Body of pancreas (tissue), 4 donors: ENCODE data around the gene ENTHD1. TPM values are rescaled to one million over a fixed set of nuclear protein-coding genes. Genes with fewer than 3 reads are reported as not detected.

Experiments used
- ATAC-seq: fragments of 150-250 bp; one replicate; pipeline ENCODE4 v1.9.1; 2016
- DNase-seq, 4 donors: peaks; one replicate each; pipeline ENCODE4 v3.0.0-alpha.2; 2019
- H3K27ac ChIP-seq, 4 donors: fragments of 200-600 bp; sonication (generic); 1 replicate in 3 of 4; 2 replicates in 1 of 4; pipeline versions ENCODE4 v1.5.1 to v1.6.1; 2016 to 2019; ENCODE audit warnings: mild to moderate bottlenecking in 1 of 4, mixed read lengths in 1 of 4, moderate library complexity in 1 of 4
- H3K27me3 ChIP-seq, 2 donors: fragments of 200-600 bp; sonication (generic); one replicate each; pipeline ENCODE4 v1.6.0; 2016; ENCODE audit warnings: mild to moderate bottlenecking in 1 of 2
- H3K36me3 ChIP-seq, 2 donors: fragments of 200-600 bp; sonication (generic); replicated peaks in 1 of 2; 2 replicates each; pipeline ENCODE4 v1.5.1; 2016; ENCODE audit warnings: low read depth in 2 of 2; ENCODE audit not compliant: insufficient read depth in 1 of 2
- H3K4me1 ChIP-seq: fragments of 200-600 bp; sonication (generic); one replicate; pipeline ENCODE4 v1.6.0; 2016
- H3K4me3 ChIP-seq, 2 donors: fragments of 200-600 bp; sonication (generic); 1 replicate in 1 of 2; 2 replicates in 1 of 2; pipeline ENCODE4 v1.5.1; 2016 to 2019
- H3K9me3 ChIP-seq, 3 donors: fragments of 200-600 bp; sonication (generic); 1 replicate in 2 of 3; 2 replicates in 1 of 3; pipeline ENCODE4 v1.5.1; 2016
- CTCF ChIP-seq, 7 experiments: fragments of 450-650 bp in 4 of 7; fragments of 200-600 bp in 3 of 7; sonication (generic) in 3 of 7; IDR thresholded peaks; one replicate each; pipeline ENCODE4 v1.5.1; 2016 to 2019; ENCODE audit warnings: antibody characterized with exemption in 7 of 7
- POLR2A ChIP-seq, 3 donors: fragments of 450-650 bp; IDR thresholded peaks; one replicate each; pipeline ENCODE4 v1.6.1; 2016; ENCODE audit warnings: antibody characterized with exemption in 3 of 3, mild to moderate bottlenecking in 2 of 3
- WGBS, 2 donors: methylation state at CpG; one replicate each; pipeline ENCODE4 v1.1.5; 2017; 5-methylcytosine and 5-hydroxymethylcytosine counted together
- intact Hi-C: fragments of 100-400 bp; cut with DNase I; formaldehyde crosslinking; loops from one replicate; pipeline ENCODE4 v1.15.1; 2023
- total RNA-seq, 2 donors: library from RNA; depleted of rRNA; stranded (reverse); fragments of >200 nt; gene quantifications; one replicate each; pipeline ENCODE4 v1.1.0, GENCODE V29; 2016

The ENTHD1 gene
- total RNA-seq, 2 donors from 2014 or later, result not detected

DNA sequence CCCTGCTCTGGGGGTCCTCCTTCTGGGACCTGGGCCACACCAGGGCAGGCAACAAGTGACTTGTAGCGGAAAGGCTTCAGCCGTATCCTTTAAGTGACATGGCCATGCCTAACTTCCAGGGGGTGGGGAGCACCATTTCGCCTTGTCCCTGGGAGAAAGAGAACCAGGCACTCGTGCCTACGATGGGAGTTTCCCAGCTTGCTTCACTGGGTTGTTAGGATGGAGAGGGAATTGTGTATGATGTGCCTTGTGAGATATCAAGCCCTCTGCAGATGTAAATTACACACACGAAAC lies 171.6 kb downstream of the ENTHD1 start:
- Histone ChIP-seq H3K27me3 (no peaks in the 10 kb centered on the region), H3K36me3 (no peaks in the 10 kb centered on the region), H3K27ac (no peak overlapping the region), H3K4me1 (no peaks in the 10 kb centered on the region), H3K4me3 (no peak overlapping the region), H3K9me3 (no peaks in the 10 kb centered on the region)
- ATAC-seq, result no peak
- no peak for DNase-seq
- intact Hi-C loops, result no loop called here
- TF ChIP-seq CTCF (IDR thresholded peaks at IDR 0.05) (no peak), POLR2A (IDR thresholded peaks at IDR 0.05) (no peak)
- WGBS, 2 donors, result 72 to 78% methylated on average over 6 of the region's 6 CpGs

DNA sequence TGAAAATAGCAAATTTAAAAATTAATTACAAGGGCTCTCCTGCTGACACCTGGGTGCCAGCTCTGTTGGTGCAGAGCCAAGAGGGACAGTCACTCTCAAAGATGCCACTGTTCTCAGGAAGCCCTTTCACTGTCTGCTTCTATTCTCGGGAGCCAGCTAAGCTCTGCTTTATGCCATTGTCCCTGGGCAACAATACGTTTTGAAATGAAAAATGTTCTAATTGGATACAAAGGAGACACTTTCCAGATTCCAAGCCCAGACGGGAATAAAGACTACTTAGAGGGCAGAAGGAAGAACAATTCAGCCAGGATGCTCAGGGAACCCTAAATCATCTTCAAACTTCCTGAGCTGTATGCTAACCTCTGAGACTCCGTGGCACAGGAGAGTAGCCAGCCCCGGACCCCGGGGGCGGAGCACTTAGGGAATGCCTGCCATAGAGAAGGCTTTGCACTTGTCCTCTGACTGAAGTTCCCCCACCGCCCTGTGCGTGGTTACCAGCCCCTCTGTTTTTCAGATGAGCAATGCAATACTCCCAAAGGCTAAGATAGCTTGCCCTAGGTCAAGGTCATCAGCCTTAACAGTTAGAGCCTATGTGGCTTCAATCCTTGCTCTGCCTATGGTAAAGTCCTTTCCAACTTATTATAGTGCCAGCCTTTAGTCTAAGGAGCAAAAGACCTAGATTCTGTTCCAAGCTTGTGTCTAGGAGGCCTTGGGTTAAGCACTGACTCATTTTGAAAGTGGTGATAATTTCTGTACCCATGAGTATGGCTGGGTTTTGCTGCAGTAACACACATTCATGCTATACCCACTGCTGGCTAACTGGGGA lies 172.1 kb downstream of the ENTHD1 start:
- H3K4me1 ChIP-seq, result no peaks in the 10 kb centered on the region
- H3K9me3 ChIP-seq, result no peaks in the 10 kb centered on the region
- intact Hi-C loops, result no loop called here
- no peaks in the 10 kb centered on the region for H3K27me3 ChIP-seq
- WGBS, 2 donors, result 42 to 50% methylated on average over 8 to 9 of the region's 9 CpGs
- ATAC-seq, result no peak
- H3K27ac ChIP-seq, result no peak overlapping the region
- no peak for DNase-seq
- no peak overlapping the region for H3K4me3 ChIP-seq
- no peaks in the 10 kb centered on the region for H3K36me3 ChIP-seq
- TF ChIP-seq POLR2A (IDR thresholded peaks at IDR 0.05) (no peak), CTCF (IDR thresholded peaks at IDR 0.05) (no peak)

GRCh38 chr22:39719559-39720450 lies 173.8 kb downstream of the ENTHD1 start:
- no peak for TF ChIP-seq CTCF (IDR thresholded peaks at IDR 0.05)
- TF ChIP-seq POLR2A (IDR thresholded peaks at IDR 0.05), result no peak
- no peaks in the 10 kb centered on the region for H3K27me3 ChIP-seq
- intact Hi-C loops, result no loop called here
- 46 to 58% methylated on average over 15 of the region's 15 CpGs for WGBS, 2 donors
- H3K4me1 ChIP-seq, result no peaks in the 10 kb centered on the region
- no peak overlapping the region for H3K4me3 ChIP-seq
- ATAC-seq (no peak), DNase-seq (no peak)
- no peaks in the 10 kb centered on the region for H3K36me3 ChIP-seq
- no peak overlapping the region for H3K27ac ChIP-seq
- no peaks in the 10 kb centered on the region for H3K9me3 ChIP-seq

GRCh38 chr22:39718921-39719475 lies 174.6 kb downstream of the ENTHD1 start:
- Histone ChIP-seq H3K9me3 (no peaks in the 10 kb centered on the region), H3K27me3 (no peaks in the 10 kb centered on the region), H3K4me1 (no peaks in the 10 kb centered on the region), H3K36me3 (no peaks in the 10 kb centered on the region), H3K27ac (no peak overlapping the region), H3K4me3 (no peak overlapping the region)
- no peak for ATAC-seq
- TF ChIP-seq POLR2A (IDR thresholded peaks at IDR 0.05) (no peak), CTCF (IDR thresholded peaks at IDR 0.05) (no peak)
- intact Hi-C loops, result no loop called here
- no peak for DNase-seq
- 89 to 91% methylated on average over 8 of the region's 8 CpGs for WGBS, 2 donors
